ENCODE measurements around the gene ZFP36.

DNA sequence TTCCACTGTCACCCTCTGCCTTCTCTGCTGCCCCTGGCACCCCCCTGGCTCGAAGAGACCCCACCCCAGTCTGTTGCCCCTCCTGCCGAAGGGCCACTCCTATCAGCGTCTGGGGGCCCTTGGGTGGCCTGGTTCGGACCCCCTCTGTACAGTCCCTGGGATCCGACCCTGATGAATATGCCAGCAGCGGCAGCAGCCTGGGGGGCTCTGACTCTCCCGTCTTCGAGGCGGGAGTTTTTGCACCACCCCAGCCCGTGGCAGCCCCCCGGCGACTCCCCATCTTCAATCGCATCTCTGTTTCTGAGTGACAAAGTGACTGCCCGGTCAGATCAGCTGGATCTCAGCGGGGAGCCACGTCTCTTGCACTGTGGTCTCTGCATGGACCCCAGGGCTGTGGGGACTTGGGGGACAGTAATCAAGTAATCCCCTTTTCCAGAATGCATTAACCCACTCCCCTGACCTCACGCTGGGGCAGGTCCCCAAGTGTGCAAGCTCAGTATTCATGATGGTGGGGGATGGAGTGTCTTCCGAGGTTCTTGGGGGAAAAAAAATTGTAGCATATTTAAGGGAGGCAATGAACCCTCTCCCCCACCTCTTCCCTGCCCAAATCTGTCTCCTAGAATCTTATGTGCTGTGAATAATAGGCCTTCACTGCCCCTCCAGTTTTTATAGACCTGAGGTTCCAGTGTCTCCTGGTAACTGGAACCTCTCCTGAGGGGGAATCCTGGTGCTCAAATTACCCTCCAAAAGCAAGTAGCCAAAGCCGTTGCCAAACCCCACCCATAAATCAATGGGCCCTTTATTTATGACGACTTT, 2.0 kb downstream of the ZFP36 start:
- TF ChIP-seq GATA3 (IDR thresholded peaks at IDR 0.05; ENCODE audit: low read depth, low read length) = no peak
- TF ChIP-seq GATA2 (IDR thresholded peaks at IDR 0.05; ENCODE audit: low read depth, low read length) = no peak

Data from SH-SY5Y (cell line).